CD4-positive, alpha-beta T cell (primary cell): ENCODE data around the gene TSPAN2. TPM values are rescaled to one million over a fixed set of nuclear protein-coding genes. Genes with fewer than 3 reads are reported as not detected.
A peak's percentile ranks its signal among the peaks of the same experiment; 100 is the strongest.

Source experiments
- ATAC-seq: fragments of 200-7000 bp; cut with Tn5 transposase; one replicate; pipeline ENCODE4 v1.10.0; 2022; ENCODE audit warnings: mild to moderate bottlenecking; ENCODE audit not compliant: poor library complexity
- CTCF ChIA-PET: fragments of 350-600 bp; sonication (Branson Sonifier 250); formaldehyde crosslinking; loops from one replicate; lab custom pipeline; 2021; ENCODE audit warnings: antibody characterized with exemption, inconsistent platforms; lab: Charles Lee
- POLR2A ChIA-PET: fragments of 350-600 bp; sonication (Branson Sonifier 250); formaldehyde crosslinking; loops from one replicate; lab custom pipeline; 2021; ENCODE audit warnings: antibody characterized with exemption, inconsistent platforms; lab: Charles Lee
- DNase-seq, 14 experiments: peaks; one replicate each; pipeline ENCODE4 v3.0.0-alpha.2; 2013 to 2020; ENCODE audit warnings: mixed read lengths in 2 of 14
- H3K27ac ChIP-seq, 2 donors: one replicate each; pipeline versions ENCODE4 v1.5.1 to v1.7.0; 2013; ENCODE audit warnings: low read length in 2 of 2, low read depth in 1 of 2, mild to moderate bottlenecking in 1 of 2
- H3K27me3 ChIP-seq, 2 experiments: 1 replicate in 1 of 2; 2 replicates in 1 of 2; pipeline versions ENCODE4 v1.6.1 to v1.7.0; 2013; ENCODE audit warnings: low read length in 2 of 2, control low read depth in 1 of 2, mild to moderate bottlenecking in 1 of 2, moderate library complexity in 1 of 2; ENCODE audit not compliant: insufficient read depth in 2 of 2, control insufficient read depth in 1 of 2
- H3K36me3 ChIP-seq: one replicate; pipeline ENCODE4 v1.6.1; 2013; ENCODE audit warnings: low read length, control low read depth; ENCODE audit not compliant: insufficient read depth
- H3K4me1 ChIP-seq: one replicate; pipeline ENCODE4 v1.6.1; 2013; ENCODE audit warnings: low read length, control low read depth; ENCODE audit not compliant: insufficient read depth
- H3K4me3 ChIP-seq: one replicate; pipeline ENCODE4 v1.5.1; 2013; ENCODE audit warnings: mild to moderate bottlenecking, low read length, moderate library complexity
- H3K9me3 ChIP-seq, 2 experiments: 1 replicate in 1 of 2; 2 replicates in 1 of 2; pipeline versions ENCODE4 v1.6.1 to v1.7.0; 2013; ENCODE audit warnings: low read length in 2 of 2, mild to moderate bottlenecking in 2 of 2, control low read depth in 1 of 2, moderate library complexity in 1 of 2; ENCODE audit not compliant: control insufficient read depth in 1 of 2, insufficient read depth in 1 of 2
- H3K27ac Mint-ChIP-seq: one replicate; pipeline ENCODE4 v1.8.0; 2020; ENCODE audit warnings: mixed read lengths
- H3K27me3 Mint-ChIP-seq: one replicate; pipeline ENCODE4 v1.8.0; 2021; ENCODE audit warnings: mixed read lengths
- H3K36me3 Mint-ChIP-seq: one replicate; pipeline ENCODE4 v1.8.0; 2021; ENCODE audit warnings: low read depth, mixed read lengths
- H3K4me1 Mint-ChIP-seq: one replicate; pipeline ENCODE4 v1.8.0; 2021; ENCODE audit warnings: low read depth, mixed read lengths
- H3K4me3 Mint-ChIP-seq: one replicate; pipeline ENCODE4 v1.8.0; 2020; ENCODE audit warnings: mild to moderate bottlenecking, mixed read lengths
- H3K9me3 Mint-ChIP-seq: one replicate; pipeline ENCODE4 v1.8.0; 2020; ENCODE audit warnings: mixed read lengths
- intact Hi-C, 2 experiments: fragments of 100-400 bp; cut with DNase I in 1 of 2; cut with micrococcal nuclease in 1 of 2; formaldehyde crosslinking; loops; one replicate each; pipeline versions ENCODE4 v1.15.1 to v1.9.0; 2023 to 2025; cut with DNase I, micrococcal nuclease
- polyA plus RNA-seq, 2 donors: library from polyadenylated mRNA; unstranded; fragments of 120-200 nt; gene quantifications; one replicate each; pipeline ENCODE4 v1.2.1, GENCODE V29; 2013
- total RNA-seq, 174 experiments: library from RNA in 2 of 174; stranded (reverse) in 2 of 174; gene quantifications; one replicate each; pipeline ENCODE4 v1.2.3 and lab custom pipeline; 2021 to 2026
- TF ChIP-seq, protein P1 (sequence below): fragments of 200-600 bp; IDR thresholded peaks from one replicate; pipeline ENCODE4 v1.8.0; 2022; ENCODE audit warnings: antibody characterized with exemption, mild to moderate bottlenecking

Gene TSPAN2
- 1 to 10 TPM in 1 of 2 experiments, under 1 TPM in 1; 0.95 to 1.6 TPM for total RNA-seq
- 6.5 TPM for polyA plus RNA-seq (2013, experiment 1 of 2)
- 12.5 TPM for polyA plus RNA-seq (2013, experiment 2 of 2)
- 0 to 44.5 (median 5.2) reads per million in 172 experiments for total RNA-seq (lab: John Stamatoyannopoulos, UW)

DNA sequence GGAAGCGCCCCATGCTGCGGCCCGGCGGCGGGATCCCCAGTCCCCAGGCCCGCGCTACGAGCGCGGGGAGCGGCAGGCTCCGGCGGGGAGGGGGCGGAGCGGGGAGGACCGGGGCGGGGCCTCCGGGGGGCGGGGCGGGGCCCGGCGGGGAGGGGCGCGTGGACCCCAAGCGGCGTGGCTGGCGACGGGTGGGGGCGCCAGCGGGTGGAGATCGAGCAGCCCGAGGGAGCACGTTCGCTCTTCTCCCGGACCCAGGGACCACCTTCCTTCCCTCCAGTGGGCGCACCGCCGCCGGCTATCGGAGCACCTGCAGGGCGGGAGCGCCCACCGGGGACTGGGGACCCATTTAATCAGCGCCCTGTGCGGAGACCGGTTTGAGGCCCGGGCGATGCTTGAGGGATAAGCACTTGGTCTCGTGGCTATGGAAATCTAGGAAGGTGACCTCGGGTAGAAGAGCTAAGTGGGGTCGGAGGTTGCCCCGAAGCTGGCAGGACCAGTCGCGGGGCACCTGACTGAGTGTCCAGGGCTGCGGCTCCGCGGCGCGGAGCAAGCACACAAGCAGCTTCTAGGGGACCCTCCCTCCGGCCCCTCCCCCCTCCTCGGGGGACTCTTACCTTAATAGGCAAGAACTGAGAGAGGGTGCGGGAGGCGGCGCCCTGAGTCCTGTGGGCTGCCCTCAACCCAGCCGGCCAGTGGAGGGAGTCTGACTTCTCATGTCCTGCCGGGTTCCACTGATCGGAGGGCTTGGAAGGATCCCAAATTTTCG is at the start of gene TSPAN2:
TSS of gene TSPAN2 (minus strand) at position 84 of the 766 bp plus-strand sequence. CDS start at position 13, 71 bp downstream.
- TF ChIP-seq, protein P1, sequence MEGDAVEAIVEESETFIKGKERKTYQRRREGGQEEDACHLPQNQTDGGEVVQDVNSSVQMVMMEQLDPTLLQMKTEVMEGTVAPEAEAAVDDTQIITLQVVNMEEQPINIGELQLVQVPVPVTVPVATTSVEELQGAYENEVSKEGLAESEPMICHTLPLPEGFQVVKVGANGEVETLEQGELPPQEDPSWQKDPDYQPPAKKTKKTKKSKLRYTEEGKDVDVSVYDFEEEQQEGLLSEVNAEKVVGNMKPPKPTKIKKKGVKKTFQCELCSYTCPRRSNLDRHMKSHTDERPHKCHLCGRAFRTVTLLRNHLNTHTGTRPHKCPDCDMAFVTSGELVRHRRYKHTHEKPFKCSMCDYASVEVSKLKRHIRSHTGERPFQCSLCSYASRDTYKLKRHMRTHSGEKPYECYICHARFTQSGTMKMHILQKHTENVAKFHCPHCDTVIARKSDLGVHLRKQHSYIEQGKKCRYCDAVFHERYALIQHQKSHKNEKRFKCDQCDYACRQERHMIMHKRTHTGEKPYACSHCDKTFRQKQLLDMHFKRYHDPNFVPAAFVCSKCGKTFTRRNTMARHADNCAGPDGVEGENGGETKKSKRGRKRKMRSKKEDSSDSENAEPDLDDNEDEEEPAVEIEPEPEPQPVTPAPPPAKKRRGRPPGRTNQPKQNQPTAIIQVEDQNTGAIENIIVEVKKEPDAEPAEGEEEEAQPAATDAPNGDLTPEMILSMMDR = no peak
- Histone ChIP-seq H3K4me3 (peak within 1 kb of the TSS; percentile 78), H3K27me3 (no peaks in the 10 kb centered on the region), H3K27ac (no peak within 1 kb of the TSS), H3K36me3 (no peaks in the 10 kb centered on the region), H3K4me1 (peaks cover 42% of the 10 kb centered on the region), H3K9me3 (no peaks in the 10 kb centered on the region)
- peak; percentile 85 for ATAC-seq
- POLR2A ChIA-PET = interaction anchor here (1.0 to 3.3 kb wide), 2 partner anchors 10 to 27 kb away, joined by 3 to 22 read pairs; no protein-coding TSS in a partner anchor
- peak; percentile 31 to 80 (median 52) for DNase-seq
- peak within 1 kb of the TSS; percentile 88 for H3K4me3 Mint-ChIP-seq
- H3K9me3 Mint-ChIP-seq = no peaks in the 10 kb centered on the region
- H3K4me1 Mint-ChIP-seq = peaks cover 54% of the 10 kb centered on the region
- peaks cover 4% of the 10 kb centered on the region for H3K27me3 Mint-ChIP-seq
- H3K27ac Mint-ChIP-seq = peak within 1 kb of the TSS; percentile 73
- intact Hi-C loops = loop anchor here (5.0 to 10.0 kb wide), 5 partner anchors 37 to 745 kb away; partner anchors contain the start of genes BCAS2 (in 1 of the 2), SIKE1 (in 1 of the 2) and TRIM33 (in 1 of the 2)
- CTCF ChIA-PET = interaction anchor here (0.7 to 0.8 kb wide), 2 partner anchors 9 to 23 kb away, joined by 3 to 4 read pairs; no protein-coding TSS in a partner anchor
- no peaks in the 10 kb centered on the region for H3K36me3 Mint-ChIP-seq

DNA sequence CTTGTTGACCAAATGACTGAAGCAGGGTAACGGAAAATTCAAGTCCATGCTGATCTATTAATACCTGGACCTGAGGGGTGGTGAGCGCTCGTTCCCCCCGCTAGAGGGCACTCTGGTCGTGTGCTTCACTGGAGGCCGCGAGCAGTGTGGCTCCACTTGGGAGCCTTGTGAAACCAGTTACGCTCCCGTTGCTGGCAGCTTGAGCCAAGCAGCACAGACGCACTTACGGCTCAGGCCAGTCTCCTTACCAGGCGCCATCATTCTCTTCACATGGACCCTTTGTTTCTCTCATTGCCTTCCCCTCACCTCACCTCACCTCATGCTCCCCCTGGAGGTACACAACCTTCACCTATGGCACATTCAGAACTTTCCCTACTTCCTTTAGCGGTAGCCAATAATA is 49.7 kb upstream of the TSPAN2 start:
- Histone ChIP-seq H3K9me3 (no peaks in the 10 kb centered on the region), H3K27me3 (peaks cover 6 to 7% of the 10 kb centered on the region in 2 experiments), H3K4me1 (peaks cover 6% of the 10 kb centered on the region), H3K36me3 (no peaks in the 10 kb centered on the region), H3K27ac (no peak overlapping the region), H3K4me3 (peak overlapping the region; percentile 13)
- H3K4me3 Mint-ChIP-seq = peak overlapping the region; percentile 39
- ChIA-PET POLR2A (no interaction called here), CTCF (interaction anchor here (1.1 to 1.3 kb wide), 3 partner anchors 40 to 75 kb away, joined by 3 to 4 read pairs (median 3); no protein-coding TSS in a partner anchor)
- no peaks in the 10 kb centered on the region for H3K9me3 Mint-ChIP-seq
- ATAC-seq = peak; percentile 81
- TF ChIP-seq, protein P1 = peak; percentile 76
- no peak overlapping the region for H3K27ac Mint-ChIP-seq
- H3K4me1 Mint-ChIP-seq = no peaks in the 10 kb centered on the region
- no peaks in the 10 kb centered on the region for H3K36me3 Mint-ChIP-seq
- peaks cover 38% of the 10 kb centered on the region for H3K27me3 Mint-ChIP-seq
- DNase-seq = peak; percentile 33 to 80 (median 45)
- intact Hi-C loops = loop anchor here (2.0 to 5.0 kb wide), 4 partner anchors 330 to 1358 kb away; no protein-coding TSS in a partner anchor

- POLR2A ChIA-PET = no interaction called here
- H3K27ac Mint-ChIP-seq = no peak overlapping the region
Measured at GRCh38 chr1:115138271-115138670, 49.0 kb upstream of the TSPAN2 start.

More at GRCh38 chr1:115138271-115138670, 49.0 kb upstream of the TSPAN2 start:
- CTCF ChIA-PET = interaction anchor here (1.1 to 1.3 kb wide), 2 partner anchors 45 to 74 kb away, joined by 3 to 4 read pairs; no protein-coding TSS in a partner anchor
- TF ChIP-seq, protein P1 = no peak
- H3K27me3 ChIP-seq = peaks cover 6 to 7% of the 10 kb centered on the region in 2 experiments
- Mint-ChIP-seq H3K9me3 (no peaks in the 10 kb centered on the region), H3K4me1 (no peaks in the 10 kb centered on the region), H3K36me3 (no peaks in the 10 kb centered on the region), H3K4me3 (no peak overlapping the region), H3K27me3 (peaks cover 37% of the 10 kb centered on the region)
- peaks cover 6% of the 10 kb centered on the region for H3K4me1 ChIP-seq
- no peaks in the 10 kb centered on the region for H3K9me3 ChIP-seq
- DNase-seq = no peak
- H3K36me3 ChIP-seq = no peaks in the 10 kb centered on the region
- no peak overlapping the region for H3K4me3 ChIP-seq
- no peak for ATAC-seq
- intact Hi-C loops = loop anchor here (2.0 to 5.0 kb wide), 4 partner anchors 331 to 1359 kb away; no protein-coding TSS in a partner anchor
- H3K27ac ChIP-seq = no peak overlapping the region
